ENCODE data around the gene C2CD2L. TPM values are rescaled to one million over a fixed set of nuclear protein-coding genes. Genes with fewer than 3 reads are reported as not detected.
"Not testable (repeated sequence)": the region's sequence is repeated elsewhere in the genome, so short reads cannot be mapped to it uniquely, and the experiment has no call there.

The C2CD2L gene
- total RNA-seq, 1 donor from 2014 or later: 11.1 TPM

DNA sequence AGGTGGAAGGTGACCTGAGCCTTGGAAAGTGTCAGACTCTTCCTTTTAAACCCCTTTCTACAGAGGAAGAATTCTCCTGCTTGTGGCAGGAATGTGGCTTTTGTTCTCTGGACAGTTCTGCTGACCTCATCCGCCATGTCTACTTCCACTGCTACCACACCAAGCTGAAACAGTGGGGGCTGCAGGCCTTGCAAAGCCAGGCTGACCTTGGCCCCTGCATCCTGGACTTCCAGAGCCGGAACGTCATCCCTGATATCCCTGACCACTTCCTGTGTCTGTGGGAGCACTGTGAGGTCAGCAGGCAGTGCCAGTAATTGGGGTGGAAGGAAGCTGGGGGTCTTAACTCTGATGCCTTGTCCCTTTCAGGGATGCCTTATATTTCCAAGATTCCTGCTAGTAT lies 23.5 kb downstream of the C2CD2L start:
- Histone ChIP-seq H4K20me1 (ENCODE audit: insufficient read depth, low read length) (peaks cover 13% of the 10 kb centered on the region), H3K9me3 (ENCODE audit: insufficient read depth, low read depth, low read length) (no peaks in the 10 kb centered on the region), H3K4me2 (ENCODE audit: low read length) (peak overlapping the region; percentile 39), H3K4me3 (ENCODE audit: insufficient read depth, low read depth, low read length) (no peak overlapping the region), H3K27me3 (ENCODE audit: insufficient read depth, low read length) (no peaks in the 10 kb centered on the region), H2AFZ (ENCODE audit: low read depth, low read length) (no peak overlapping the region), H3K36me3 (ENCODE audit: insufficient read depth, low read length) (peaks cover 20% of the 10 kb centered on the region), H3K9ac (ENCODE audit: low read length) (no peak overlapping the region), H3K27ac (ENCODE audit: low read depth, low read length) (no peak overlapping the region), H3K79me2 (ENCODE audit: insufficient read depth, low read length) (peaks cover 2% of the 10 kb centered on the region), H3K4me1 (ENCODE audit: insufficient read depth, low read length) (no peaks in the 10 kb centered on the region)
- no peaks in the 10 kb centered on the region for H3K27me3 Mint-ChIP-seq (ENCODE audit: low read depth, unreplicated experiment)
- H3K9me3 Mint-ChIP-seq (ENCODE audit: unreplicated experiment): no peaks in the 10 kb centered on the region
- FAIRE-seq (no peak), DNase-seq (ENCODE audit: low read depth) (peak; percentile 21)
- peak overlapping the region; percentile 50 for H3K4me3 Mint-ChIP-seq (ENCODE audit: unreplicated experiment)
- H3K4me1 Mint-ChIP-seq (ENCODE audit: low read depth, unreplicated experiment): peaks cover 13% of the 10 kb centered on the region
- H3K36me3 Mint-ChIP-seq (ENCODE audit: low read depth, unreplicated experiment): peaks cover 36% of the 10 kb centered on the region
- TF ChIP-seq CTCF (IDR thresholded peaks at IDR 0.05; ENCODE audit: insufficient read depth, low read depth, low read length) (no peak), EZH2 (IDR thresholded peaks at IDR 0.05; ENCODE audit: insufficient read depth, low read length) (no peak)
- H3K27ac Mint-ChIP-seq (ENCODE audit: unreplicated experiment): peak overlapping the region; percentile 83

GRCh38 chr11:119134389-119134978 lies 27.3 kb downstream of the C2CD2L start:
- FAIRE-seq: no peak
- peaks cover 35% of the 10 kb centered on the region for H3K36me3 Mint-ChIP-seq (ENCODE audit: low read depth, unreplicated experiment)
- Histone ChIP-seq H3K36me3 (ENCODE audit: insufficient read depth, low read length) (peaks cover 20% of the 10 kb centered on the region), H2AFZ (ENCODE audit: low read depth, low read length) (no peak overlapping the region), H3K9me3 (ENCODE audit: insufficient read depth, low read depth, low read length) (no peaks in the 10 kb centered on the region), H3K4me3 (ENCODE audit: insufficient read depth, low read depth, low read length) (no peak overlapping the region), H3K27ac (ENCODE audit: low read depth, low read length) (no peak overlapping the region), H3K4me1 (ENCODE audit: insufficient read depth, low read length) (no peaks in the 10 kb centered on the region), H3K4me2 (ENCODE audit: low read length) (no peak overlapping the region), H3K27me3 (ENCODE audit: insufficient read depth, low read length) (no peaks in the 10 kb centered on the region), H3K9ac (ENCODE audit: low read length) (no peak overlapping the region), H4K20me1 (ENCODE audit: insufficient read depth, low read length) (peaks cover 5% of the 10 kb centered on the region), H3K79me2 (ENCODE audit: insufficient read depth, low read length) (no peaks in the 10 kb centered on the region)
- DNase-seq (ENCODE audit: low read depth): no peak
- H3K27ac Mint-ChIP-seq (ENCODE audit: unreplicated experiment): no peak overlapping the region
- peaks cover 2% of the 10 kb centered on the region for H3K27me3 Mint-ChIP-seq (ENCODE audit: low read depth, unreplicated experiment)
- H3K4me3 Mint-ChIP-seq (ENCODE audit: unreplicated experiment): no peak overlapping the region
- peaks cover 13% of the 10 kb centered on the region for H3K4me1 Mint-ChIP-seq (ENCODE audit: low read depth, unreplicated experiment)
- no peak for TF ChIP-seq EZH2 (IDR thresholded peaks at IDR 0.05; ENCODE audit: insufficient read depth, low read length)
- peak; percentile 46 for TF ChIP-seq CTCF (IDR thresholded peaks at IDR 0.05; ENCODE audit: insufficient read depth, low read depth, low read length)
- no peaks in the 10 kb centered on the region for H3K9me3 Mint-ChIP-seq (ENCODE audit: unreplicated experiment)

- not testable (repeated sequence) for H4K20me1 ChIP-seq (ENCODE audit: insufficient read depth, low read length); H2AFZ ChIP-seq (ENCODE audit: low read depth, low read length); DNase-seq (ENCODE audit: low read depth); H3K27me3 ChIP-seq (ENCODE audit: insufficient read depth, low read length); H3K9me3 Mint-ChIP-seq (ENCODE audit: unreplicated experiment); H3K4me1 Mint-ChIP-seq (ENCODE audit: low read depth, unreplicated experiment); H3K9ac ChIP-seq (ENCODE audit: low read length); H3K36me3 Mint-ChIP-seq (ENCODE audit: low read depth, unreplicated experiment); FAIRE-seq; H3K9me3 ChIP-seq (ENCODE audit: insufficient read depth, low read depth, low read length); H3K79me2 ChIP-seq (ENCODE audit: insufficient read depth, low read length); H3K4me2 ChIP-seq (ENCODE audit: low read length); H3K4me1 ChIP-seq (ENCODE audit: insufficient read depth, low read length); H3K4me3 Mint-ChIP-seq (ENCODE audit: unreplicated experiment); H3K27me3 Mint-ChIP-seq (ENCODE audit: low read depth, unreplicated experiment); H3K27ac ChIP-seq (ENCODE audit: low read depth, low read length); H3K4me3 ChIP-seq (ENCODE audit: insufficient read depth, low read depth, low read length); H3K27ac Mint-ChIP-seq (ENCODE audit: unreplicated experiment); H3K36me3 ChIP-seq (ENCODE audit: insufficient read depth, low read length)
Measured at GRCh38 chr11:119139276-119139675, 32.1 kb downstream of the C2CD2L start.

Measured in astrocyte (in vitro differentiated cells and primary cell).